ENCODE data around the gene TPCN2.

GRCh38 chr11:69106031-69106811 lies 57.5 kb downstream of the TPCN2 start:
- TF ChIP-seq EP300 (conservative IDR thresholded peaks at IDR 0.05; ENCODE audit: poor library complexity, severe bottlenecking) = no peak
- no peak for TF ChIP-seq REST (IDR thresholded peaks at IDR 0.05; ENCODE audit: borderline replicate concordance)
- no peak for TF ChIP-seq CTCF (IDR thresholded peaks at IDR 0.05; ENCODE audit: poor library complexity, severe bottlenecking)
- TF ChIP-seq EZH2 (IDR thresholded peaks at IDR 0.05; ENCODE audit: borderline replicate concordance, insufficient read depth, low read length, poor library complexity, severe bottlenecking) = no peak
- no peak for TF ChIP-seq SMC3 (conservative IDR thresholded peaks at IDR 0.05; ENCODE audit: poor library complexity)
- no peak for TF ChIP-seq RAD21 (conservative IDR thresholded peaks at IDR 0.05)

Measured in neural cell (in vitro differentiated cells).